GM23338 (cell line): ENCODE results near the gene DEUP1. TPM values are rescaled to one million over a fixed set of nuclear protein-coding genes. Genes with fewer than 3 reads are reported as not detected.

ENCODE experiments used
- ATAC-seq: fragments of 200-7000 bp; cut with Tn5 transposase; 3 replicates; pipeline ENCODE4 v1.9.1; 2020
- DNase-seq: peaks from one replicate; pipeline ENCODE4 v3.0.0-alpha.2; 2015; ENCODE audit warnings: low spot score
- H2AFZ ChIP-seq: fragments of 200-600 bp; sonication (generic); 2 replicates; pipeline ENCODE4 v1.8.0; 2016; ENCODE audit warnings: antibody characterized with exemption, mild to moderate bottlenecking, moderate library complexity
- H3F3A ChIP-seq: fragments of 200-600 bp; sonication (generic); replicated peaks from 2 replicates; pipeline ENCODE4 v1.8.0; 2017; ENCODE audit warnings: antibody characterized with exemption, mixed run types, low read depth
- H3K27ac ChIP-seq: fragments of 200-600 bp; sonication (generic); 2 replicates; pipeline ENCODE4 v1.6.1; 2016; ENCODE audit warnings: low read depth
- H3K27me3 ChIP-seq: fragments of 200-600 bp; sonication (generic); 2 replicates; pipeline ENCODE4 v1.8.0; 2016; ENCODE audit warnings: mild to moderate bottlenecking, mixed run types, moderate library complexity; ENCODE audit not compliant: insufficient read depth
- H3K36me3 ChIP-seq: fragments of 200-600 bp; sonication (generic); 2 replicates; pipeline ENCODE4 v1.8.0; 2016; ENCODE audit warnings: mild to moderate bottlenecking; ENCODE audit not compliant: insufficient read depth
- H3K4me1 ChIP-seq: fragments of 200-600 bp; sonication (generic); 2 replicates; pipeline ENCODE4 v1.8.0; 2016; ENCODE audit warnings: mild to moderate bottlenecking, moderate library complexity; ENCODE audit not compliant: insufficient read depth
- H3K4me2 ChIP-seq: fragments of 200-600 bp; sonication (generic); 2 replicates; pipeline ENCODE4 v1.7.1; 2017; ENCODE audit warnings: mixed run types
- H3K4me3 ChIP-seq: fragments of 200-600 bp; sonication (generic); 2 replicates; pipeline ENCODE4 v1.6.1; 2016; ENCODE audit warnings: mixed run types
- H3K79me2 ChIP-seq: fragments of 200-600 bp; sonication (generic); replicated peaks from 2 replicates; pipeline ENCODE4 v1.8.0; 2017; ENCODE audit warnings: mild to moderate bottlenecking; ENCODE audit not compliant: insufficient read depth
- H3K9me2 ChIP-seq: fragments of 200-600 bp; sonication (generic); 2 replicates; pipeline ENCODE4 v1.8.0; 2017; ENCODE audit not compliant: insufficient read depth
- H4K20me1 ChIP-seq: fragments of 200-600 bp; sonication (generic); replicated peaks from 2 replicates; pipeline ENCODE4 v1.8.0; 2017; ENCODE audit warnings: mild to moderate bottlenecking; ENCODE audit not compliant: insufficient read depth
- H3K27ac Mint-ChIP-seq: 2 replicates; pipeline ENCODE4 v1.8.0; 2020; ENCODE audit warnings: inconsistent platforms, mild to moderate bottlenecking, moderate library complexity, mixed read lengths
- H3K27me3 Mint-ChIP-seq: 3 replicates; pipeline ENCODE4 v1.8.0; 2022; ENCODE audit warnings: low read depth, mild to moderate bottlenecking, moderate library complexity, mixed read lengths, inconsistent platforms; ENCODE audit not compliant: insufficient read depth, poor library complexity
- H3K36me3 Mint-ChIP-seq: 3 replicates; pipeline ENCODE4 v1.8.0; 2021; ENCODE audit warnings: low read depth, mild to moderate bottlenecking, inconsistent platforms, moderate library complexity, mixed read lengths
- H3K4me1 Mint-ChIP-seq: 3 replicates; pipeline ENCODE4 v1.8.0; 2020; ENCODE audit warnings: mild to moderate bottlenecking, inconsistent platforms, mixed read lengths
- H3K4me3 Mint-ChIP-seq: 3 replicates; pipeline ENCODE4 v1.8.0; 2021; ENCODE audit warnings: moderate library complexity, mild to moderate bottlenecking, inconsistent platforms, mixed read lengths
- H3K9me3 Mint-ChIP-seq: 3 replicates; pipeline ENCODE4 v1.8.0; 2020; ENCODE audit warnings: moderate library complexity, mild to moderate bottlenecking, inconsistent platforms, mixed read lengths
- CREB1 ChIP-seq: fragments of 250-450 bp; sonication (Bioruptor Pico); IDR thresholded peaks from 2 replicates; pipeline ENCODE4 v1.5.0; 2020; ENCODE audit warnings: low read depth, mild to moderate bottlenecking, moderate library complexity
- EZH2 ChIP-seq: fragments of 200-600 bp; sonication (generic); IDR thresholded peaks from one replicate; pipeline ENCODE4 v1.8.0; 2017; ENCODE audit warnings: antibody characterized with exemption, mild to moderate bottlenecking, low read depth; ENCODE audit not compliant: unreplicated experiment
- EZH2phosphoT487 ChIP-seq: fragments of 200-600 bp; sonication (generic); IDR thresholded peaks from one replicate; pipeline ENCODE4 v1.8.1; 2018; ENCODE audit warnings: antibody characterized with exemption; ENCODE audit not compliant: unreplicated experiment
- JUNB ChIP-seq: IDR thresholded peaks from one replicate; pipeline ENCODE4 v1.6.1; 2016; ENCODE audit warnings: antibody characterized with exemption; ENCODE audit not compliant: unreplicated experiment
- NANOG ChIP-seq: IDR thresholded peaks from 2 replicates; pipeline ENCODE4 v1.6.1; 2016; ENCODE audit warnings: antibody characterized with exemption, borderline replicate concordance
- POLR2AphosphoS5 ChIP-seq: IDR thresholded peaks from 2 replicates; pipeline ENCODE4 v1.6.1; 2016; ENCODE audit warnings: antibody characterized with exemption, low read depth
- STAT1 ChIP-seq: IDR thresholded peaks from one replicate; pipeline ENCODE4 v1.6.1; 2016; ENCODE audit warnings: antibody characterized with exemption; ENCODE audit not compliant: unreplicated experiment
- ZNF114 ChIP-seq: fragments of 250-450 bp; sonication (Bioruptor Pico); IDR thresholded peaks from 2 replicates; pipeline ENCODE4 v1.5.0; 2020; ENCODE audit warnings: mild to moderate bottlenecking, moderate library complexity
- ZNF331 ChIP-seq: fragments of 250-450 bp; sonication (Bioruptor Pico); IDR thresholded peaks from 2 replicates; pipeline ENCODE4 v1.5.0; 2020; ENCODE audit warnings: low read depth, mild to moderate bottlenecking, moderate library complexity
- polyA plus RNA-seq: library from polyadenylated mRNA; unstranded; fragments of >200 nt; fragmentation: Nextera tagmentation; extraction: Ambion mirVana; gene quantifications from 2 replicates; pipeline ENCODE4 v1.2.1, GENCODE V29; 2016
- total RNA-seq: library from RNA; depleted of rRNA; stranded (reverse); fragments of >200 nt; shearing (Covaris generic); gene quantifications from 2 replicates; pipeline ENCODE4 v1.2.3, GENCODE V29; 2014
- TF ChIP-seq, protein P1 (sequence below): fragments of 250-450 bp; sonication (Bioruptor Pico); IDR thresholded peaks from 2 replicates; pipeline ENCODE4 v1.5.0; 2020; ENCODE audit warnings: mild to moderate bottlenecking, moderate library complexity
- TF ChIP-seq, protein P2 (sequence below), 2 experiments: fragments of 200-600 bp in 1 of 2; sonication (generic) in 1 of 2; conservative IDR thresholded peaks; 2 replicates each; pipeline versions ENCODE4 v1.5.1 to v1.6.1; 2016 to 2017; ENCODE audit warnings: antibody characterized with exemption in 2 of 2, low read depth in 2 of 2, mild to moderate bottlenecking in 2 of 2, moderate library complexity in 1 of 2
- TF ChIP-seq, protein P3 (sequence below): IDR thresholded peaks from 2 replicates; pipeline ENCODE4 v1.6.1; 2016; ENCODE audit warnings: antibody characterized with exemption
- TF ChIP-seq, protein P4 (sequence below): IDR thresholded peaks from one replicate; pipeline ENCODE4 v1.6.1; 2018; ENCODE audit warnings: antibody characterized with exemption; ENCODE audit not compliant: unreplicated experiment

The DEUP1 gene
- total and polyA plus RNA-seq, 2 experiments from 2014 or later = 0.63 to 1.7 TPM

DNA sequence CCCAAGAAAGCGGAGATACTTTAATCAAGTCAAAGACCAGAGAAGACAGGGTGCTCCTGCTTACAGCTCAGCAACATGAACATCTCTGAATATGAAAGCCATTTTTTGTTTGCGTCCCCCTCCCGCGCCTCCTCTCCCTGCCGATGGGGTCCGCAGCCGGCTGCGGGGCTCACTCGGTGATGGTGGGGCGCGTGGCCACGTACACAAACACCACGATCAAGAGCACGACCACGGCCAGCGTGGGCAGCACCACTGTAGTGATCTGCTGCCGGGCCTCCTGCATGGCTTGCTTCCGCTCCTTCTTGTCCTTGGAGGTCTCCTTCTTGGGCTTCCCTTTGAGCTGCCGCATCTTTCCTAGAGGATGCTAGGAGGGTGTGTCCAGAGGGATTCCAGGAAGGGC lies 148.3 kb downstream of the DEUP1 start (continued):
- TF ChIP-seq, protein P1, sequence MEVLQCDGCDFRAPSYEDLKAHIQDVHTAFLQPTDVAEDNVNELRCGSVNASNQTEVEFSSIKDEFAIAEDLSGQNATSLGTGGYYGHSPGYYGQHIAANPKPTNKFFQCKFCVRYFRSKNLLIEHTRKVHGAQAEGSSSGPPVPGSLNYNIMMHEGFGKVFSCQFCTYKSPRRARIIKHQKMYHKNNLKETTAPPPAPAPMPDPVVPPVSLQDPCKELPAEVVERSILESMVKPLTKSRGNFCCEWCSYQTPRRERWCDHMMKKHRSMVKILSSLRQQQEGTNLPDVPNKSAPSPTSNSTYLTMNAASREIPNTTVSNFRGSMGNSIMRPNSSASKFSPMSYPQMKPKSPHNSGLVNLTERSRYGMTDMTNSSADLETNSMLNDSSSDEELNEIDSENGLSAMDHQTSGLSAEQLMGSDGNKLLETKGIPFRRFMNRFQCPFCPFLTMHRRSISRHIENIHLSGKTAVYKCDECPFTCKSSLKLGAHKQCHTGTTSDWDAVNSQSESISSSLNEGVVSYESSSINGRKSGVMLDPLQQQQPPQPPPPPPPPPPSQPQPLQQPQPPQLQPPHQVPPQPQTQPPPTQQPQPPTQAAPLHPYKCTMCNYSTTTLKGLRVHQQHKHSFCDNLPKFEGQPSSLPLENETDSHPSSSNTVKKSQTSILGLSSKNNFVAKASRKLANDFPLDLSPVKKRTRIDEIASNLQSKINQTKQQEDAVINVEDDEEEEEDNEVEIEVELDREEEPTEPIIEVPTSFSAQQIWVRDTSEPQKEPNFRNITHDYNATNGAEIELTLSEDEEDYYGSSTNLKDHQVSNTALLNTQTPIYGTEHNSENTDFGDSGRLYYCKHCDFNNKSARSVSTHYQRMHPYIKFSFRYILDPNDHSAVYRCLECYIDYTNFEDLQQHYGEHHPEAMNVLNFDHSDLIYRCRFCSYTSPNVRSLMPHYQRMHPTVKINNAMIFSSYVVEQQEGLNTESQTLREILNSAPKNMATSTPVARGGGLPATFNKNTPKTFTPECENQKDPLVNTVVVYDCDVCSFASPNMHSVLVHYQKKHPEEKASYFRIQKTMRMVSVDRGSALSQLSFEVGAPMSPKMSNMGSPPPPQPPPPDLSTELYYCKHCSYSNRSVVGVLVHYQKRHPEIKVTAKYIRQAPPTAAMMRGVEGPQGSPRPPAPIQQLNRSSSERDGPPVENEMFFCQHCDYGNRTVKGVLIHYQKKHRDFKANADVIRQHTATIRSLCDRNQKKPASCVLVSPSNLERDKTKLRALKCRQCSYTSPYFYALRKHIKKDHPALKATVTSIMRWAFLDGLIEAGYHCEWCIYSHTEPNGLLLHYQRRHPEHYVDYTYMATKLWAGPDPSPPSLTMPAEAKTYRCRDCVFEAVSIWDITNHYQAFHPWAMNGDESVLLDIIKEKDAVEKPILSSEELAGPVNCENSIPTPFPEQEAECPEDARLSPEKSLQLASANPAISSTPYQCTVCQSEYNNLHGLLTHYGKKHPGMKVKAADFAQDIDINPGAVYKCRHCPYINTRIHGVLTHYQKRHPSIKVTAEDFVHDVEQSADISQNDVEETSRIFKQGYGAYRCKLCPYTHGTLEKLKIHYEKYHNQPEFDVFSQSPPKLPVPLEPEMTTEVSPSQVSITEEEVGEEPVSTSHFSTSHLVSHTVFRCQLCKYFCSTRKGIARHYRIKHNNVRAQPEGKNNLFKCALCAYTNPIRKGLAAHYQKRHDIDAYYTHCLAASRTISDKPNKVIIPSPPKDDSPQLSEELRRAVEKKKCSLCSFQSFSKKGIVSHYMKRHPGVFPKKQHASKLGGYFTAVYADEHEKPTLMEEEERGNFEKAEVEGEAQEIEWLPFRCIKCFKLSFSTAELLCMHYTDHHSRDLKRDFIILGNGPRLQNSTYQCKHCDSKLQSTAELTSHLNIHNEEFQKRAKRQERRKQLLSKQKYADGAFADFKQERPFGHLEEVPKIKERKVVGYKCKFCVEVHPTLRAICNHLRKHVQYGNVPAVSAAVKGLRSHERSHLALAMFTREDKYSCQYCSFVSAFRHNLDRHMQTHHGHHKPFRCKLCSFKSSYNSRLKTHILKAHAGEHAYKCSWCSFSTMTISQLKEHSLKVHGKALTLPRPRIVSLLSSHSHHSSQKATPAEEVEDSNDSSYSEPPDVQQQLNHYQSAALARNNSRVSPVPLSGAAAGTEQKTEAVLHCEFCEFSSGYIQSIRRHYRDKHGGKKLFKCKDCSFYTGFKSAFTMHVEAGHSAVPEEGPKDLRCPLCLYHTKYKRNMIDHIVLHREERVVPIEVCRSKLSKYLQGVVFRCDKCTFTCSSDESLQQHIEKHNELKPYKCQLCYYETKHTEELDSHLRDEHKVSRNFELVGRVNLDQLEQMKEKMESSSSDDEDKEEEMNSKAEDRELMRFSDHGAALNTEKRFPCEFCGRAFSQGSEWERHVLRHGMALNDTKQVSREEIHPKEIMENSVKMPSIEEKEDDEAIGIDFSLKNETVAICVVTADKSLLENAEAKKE (CRISPR knock-in tag) = no peak
- TF ChIP-seq ZNF114 (no peak), POLR2AphosphoS5 (no peak), EZH2phosphoT487 (no peak), STAT1 (no peak), ZNF331 (CRISPR knock-in tag) (no peak), JUNB (no peak)

DNA sequence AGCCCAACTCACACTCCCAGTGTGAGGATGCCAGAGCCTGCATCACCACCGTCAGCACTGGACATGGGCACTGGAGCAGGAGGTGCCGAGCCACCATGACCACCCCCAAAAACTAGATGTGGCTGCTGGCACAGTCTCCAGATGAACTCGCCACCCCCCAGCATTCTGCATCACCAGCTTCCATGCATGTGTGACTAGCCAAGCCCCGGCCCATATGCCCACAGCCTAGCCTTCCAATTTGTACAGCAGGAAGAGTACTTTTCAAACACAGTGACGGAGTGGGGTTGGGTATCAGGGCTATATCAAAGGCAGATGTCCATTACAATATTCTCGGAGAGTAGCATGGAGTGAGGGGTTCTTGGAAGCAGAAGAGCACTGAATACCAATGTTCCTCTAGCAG lies 149.7 kb downstream of the DEUP1 start:
- Mint-ChIP-seq H3K27me3 (peaks cover 15% of the 10 kb centered on the region), H3K4me3 (no peak overlapping the region), H3K36me3 (peaks cover 21% of the 10 kb centered on the region), H3K27ac (no peak overlapping the region), H3K4me1 (peaks cover 59% of the 10 kb centered on the region), H3K9me3 (no peaks in the 10 kb centered on the region)
- no peaks in the 10 kb centered on the region for H3K79me2 ChIP-seq
- H3K4me2 ChIP-seq = no peak overlapping the region
- ATAC-seq (no peak), DNase-seq (no peak)
- no peaks in the 10 kb centered on the region for H4K20me1 ChIP-seq
- H3K27me3 ChIP-seq = no peaks in the 10 kb centered on the region
- no peak for TF ChIP-seq EZH2
- TF ChIP-seq POLR2AphosphoS5 = no peak
- TF ChIP-seq, protein P2, sequence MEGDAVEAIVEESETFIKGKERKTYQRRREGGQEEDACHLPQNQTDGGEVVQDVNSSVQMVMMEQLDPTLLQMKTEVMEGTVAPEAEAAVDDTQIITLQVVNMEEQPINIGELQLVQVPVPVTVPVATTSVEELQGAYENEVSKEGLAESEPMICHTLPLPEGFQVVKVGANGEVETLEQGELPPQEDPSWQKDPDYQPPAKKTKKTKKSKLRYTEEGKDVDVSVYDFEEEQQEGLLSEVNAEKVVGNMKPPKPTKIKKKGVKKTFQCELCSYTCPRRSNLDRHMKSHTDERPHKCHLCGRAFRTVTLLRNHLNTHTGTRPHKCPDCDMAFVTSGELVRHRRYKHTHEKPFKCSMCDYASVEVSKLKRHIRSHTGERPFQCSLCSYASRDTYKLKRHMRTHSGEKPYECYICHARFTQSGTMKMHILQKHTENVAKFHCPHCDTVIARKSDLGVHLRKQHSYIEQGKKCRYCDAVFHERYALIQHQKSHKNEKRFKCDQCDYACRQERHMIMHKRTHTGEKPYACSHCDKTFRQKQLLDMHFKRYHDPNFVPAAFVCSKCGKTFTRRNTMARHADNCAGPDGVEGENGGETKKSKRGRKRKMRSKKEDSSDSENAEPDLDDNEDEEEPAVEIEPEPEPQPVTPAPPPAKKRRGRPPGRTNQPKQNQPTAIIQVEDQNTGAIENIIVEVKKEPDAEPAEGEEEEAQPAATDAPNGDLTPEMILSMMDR (conservative IDR thresholded peaks at IDR 0.05; ENCODE audit: low read depth in 2 of 2) = no peak
- TF ChIP-seq ZNF331 (CRISPR knock-in tag) = no peak
- no peak for TF ChIP-seq STAT1
- no peak for TF ChIP-seq JUNB
- no peak for TF ChIP-seq CREB1 (CRISPR knock-in tag)
- TF ChIP-seq ZNF114 = no peak
- TF ChIP-seq, protein P3, sequence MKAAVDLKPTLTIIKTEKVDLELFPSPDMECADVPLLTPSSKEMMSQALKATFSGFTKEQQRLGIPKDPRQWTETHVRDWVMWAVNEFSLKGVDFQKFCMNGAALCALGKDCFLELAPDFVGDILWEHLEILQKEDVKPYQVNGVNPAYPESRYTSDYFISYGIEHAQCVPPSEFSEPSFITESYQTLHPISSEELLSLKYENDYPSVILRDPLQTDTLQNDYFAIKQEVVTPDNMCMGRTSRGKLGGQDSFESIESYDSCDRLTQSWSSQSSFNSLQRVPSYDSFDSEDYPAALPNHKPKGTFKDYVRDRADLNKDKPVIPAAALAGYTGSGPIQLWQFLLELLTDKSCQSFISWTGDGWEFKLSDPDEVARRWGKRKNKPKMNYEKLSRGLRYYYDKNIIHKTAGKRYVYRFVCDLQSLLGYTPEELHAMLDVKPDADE = no peak
- TF ChIP-seq NANOG = no peak
- TF ChIP-seq, protein P4, sequence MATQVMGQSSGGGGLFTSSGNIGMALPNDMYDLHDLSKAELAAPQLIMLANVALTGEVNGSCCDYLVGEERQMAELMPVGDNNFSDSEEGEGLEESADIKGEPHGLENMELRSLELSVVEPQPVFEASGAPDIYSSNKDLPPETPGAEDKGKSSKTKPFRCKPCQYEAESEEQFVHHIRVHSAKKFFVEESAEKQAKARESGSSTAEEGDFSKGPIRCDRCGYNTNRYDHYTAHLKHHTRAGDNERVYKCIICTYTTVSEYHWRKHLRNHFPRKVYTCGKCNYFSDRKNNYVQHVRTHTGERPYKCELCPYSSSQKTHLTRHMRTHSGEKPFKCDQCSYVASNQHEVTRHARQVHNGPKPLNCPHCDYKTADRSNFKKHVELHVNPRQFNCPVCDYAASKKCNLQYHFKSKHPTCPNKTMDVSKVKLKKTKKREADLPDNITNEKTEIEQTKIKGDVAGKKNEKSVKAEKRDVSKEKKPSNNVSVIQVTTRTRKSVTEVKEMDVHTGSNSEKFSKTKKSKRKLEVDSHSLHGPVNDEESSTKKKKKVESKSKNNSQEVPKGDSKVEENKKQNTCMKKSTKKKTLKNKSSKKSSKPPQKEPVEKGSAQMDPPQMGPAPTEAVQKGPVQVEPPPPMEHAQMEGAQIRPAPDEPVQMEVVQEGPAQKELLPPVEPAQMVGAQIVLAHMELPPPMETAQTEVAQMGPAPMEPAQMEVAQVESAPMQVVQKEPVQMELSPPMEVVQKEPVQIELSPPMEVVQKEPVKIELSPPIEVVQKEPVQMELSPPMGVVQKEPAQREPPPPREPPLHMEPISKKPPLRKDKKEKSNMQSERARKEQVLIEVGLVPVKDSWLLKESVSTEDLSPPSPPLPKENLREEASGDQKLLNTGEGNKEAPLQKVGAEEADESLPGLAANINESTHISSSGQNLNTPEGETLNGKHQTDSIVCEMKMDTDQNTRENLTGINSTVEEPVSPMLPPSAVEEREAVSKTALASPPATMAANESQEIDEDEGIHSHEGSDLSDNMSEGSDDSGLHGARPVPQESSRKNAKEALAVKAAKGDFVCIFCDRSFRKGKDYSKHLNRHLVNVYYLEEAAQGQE = no peak
- 0 out of 2 replicates have a peak, but pooled peaks cover 5% of the 10 kb centered on the region for H3K9me2 ChIP-seq
- no peak overlapping the region for H2AFZ ChIP-seq
- H3K4me1 ChIP-seq = peaks cover 24% of the 10 kb centered on the region
- H3K36me3 ChIP-seq = no peaks in the 10 kb centered on the region
- no peak overlapping the region for H3K4me3 ChIP-seq
- no peak overlapping the region for H3K27ac ChIP-seq
- peaks cover 5% of the 10 kb centered on the region; the same call in 1 of the 2 replicates for H3F3A ChIP-seq
